Effector memory CD4-positive, alpha-beta T cell (primary cell): ENCODE results near the gene SHB.

Experiments used
- DNase-seq, 3 donors: peaks; one replicate each; pipeline ENCODE4 v3.0.0-alpha.2; 2020
- H3K27ac ChIP-seq: 2 replicates; pipeline ENCODE4 v1.7.0; 2013; ENCODE audit warnings: mild to moderate bottlenecking, low read length, moderate library complexity; ENCODE audit not compliant: insufficient read depth, poor library complexity, severe bottlenecking
- H3K27me3 ChIP-seq: replicated peaks from 2 replicates; pipeline ENCODE4 v1.7.0; 2013; ENCODE audit warnings: mild to moderate bottlenecking, low read length; ENCODE audit not compliant: insufficient read depth, control insufficient read depth, poor library complexity, severe bottlenecking
- H3K36me3 ChIP-seq: 2 replicates; pipeline ENCODE4 v1.7.0; 2013; ENCODE audit warnings: mild to moderate bottlenecking, low read length, moderate library complexity; ENCODE audit not compliant: control insufficient read depth, insufficient read depth
- H3K4me1 ChIP-seq: 2 replicates; pipeline ENCODE4 v1.7.0; 2013; ENCODE audit warnings: low read length, mild to moderate bottlenecking; ENCODE audit not compliant: control insufficient read depth, insufficient read depth, poor library complexity, severe bottlenecking
- H3K4me3 ChIP-seq: 2 replicates; pipeline ENCODE4 v1.7.0; 2013; ENCODE audit warnings: low read length, low read depth, mild to moderate bottlenecking; ENCODE audit not compliant: insufficient read depth, poor library complexity, severe bottlenecking
- H3K9me3 ChIP-seq: 2 replicates; pipeline ENCODE4 v1.7.0; 2013; ENCODE audit warnings: mild to moderate bottlenecking, low read length, moderate library complexity; ENCODE audit not compliant: control insufficient read depth

The SHB gene

DNA sequence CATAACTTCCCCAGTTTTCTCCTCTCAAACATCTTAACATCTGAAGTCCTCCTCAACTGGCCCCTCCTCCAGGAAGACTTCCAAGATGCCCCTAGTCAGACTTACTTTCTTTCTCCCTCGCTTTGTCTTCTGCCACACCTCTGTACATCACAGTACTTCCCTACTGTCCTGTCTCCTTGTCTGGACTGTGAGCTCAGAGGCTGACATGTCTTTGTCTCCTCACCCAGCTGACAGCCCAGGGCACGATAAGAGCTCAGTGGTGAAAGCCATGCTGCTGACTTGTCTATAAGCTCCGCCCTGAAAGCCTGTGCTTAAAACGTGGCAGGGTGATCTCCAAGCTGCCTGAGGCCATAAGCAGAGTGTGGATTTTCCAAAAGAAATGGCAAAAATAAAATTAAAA lies 132.1 kb downstream of the SHB start:
- DNase-seq: no peak
- Histone ChIP-seq H3K36me3 (no peaks in the 10 kb centered on the region), H3K4me1 (no peaks in the 10 kb centered on the region), H3K27me3 (no peaks in the 10 kb centered on the region), H3K4me3 (no peak overlapping the region), H3K27ac (no peak overlapping the region), H3K9me3 (no peaks in the 10 kb centered on the region)

DNA sequence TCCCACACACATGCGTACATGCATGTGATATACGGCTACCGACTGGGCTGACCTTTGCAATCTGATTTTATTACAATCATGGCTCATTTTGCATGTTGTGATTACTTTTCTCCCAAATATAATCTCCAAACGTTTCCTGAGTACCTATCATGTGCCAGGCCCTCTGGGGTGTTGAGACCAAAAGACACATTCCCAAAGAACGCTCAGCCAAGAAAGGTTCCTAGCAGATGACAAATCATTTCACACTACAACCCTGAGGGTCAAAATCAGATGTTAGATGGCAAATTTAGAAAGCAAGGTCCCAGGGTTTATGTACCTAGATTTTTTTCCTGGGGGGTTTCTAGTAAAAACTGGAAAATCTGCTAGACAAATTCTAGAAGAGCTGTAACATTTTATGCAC lies 132.7 kb downstream of the SHB start:
- Histone ChIP-seq H3K36me3 (no peaks in the 10 kb centered on the region), H3K9me3 (no peaks in the 10 kb centered on the region), H3K27ac (no peak overlapping the region), H3K27me3 (no peaks in the 10 kb centered on the region), H3K4me3 (no peak overlapping the region), H3K4me1 (no peaks in the 10 kb centered on the region)
- no peak for DNase-seq

DNA sequence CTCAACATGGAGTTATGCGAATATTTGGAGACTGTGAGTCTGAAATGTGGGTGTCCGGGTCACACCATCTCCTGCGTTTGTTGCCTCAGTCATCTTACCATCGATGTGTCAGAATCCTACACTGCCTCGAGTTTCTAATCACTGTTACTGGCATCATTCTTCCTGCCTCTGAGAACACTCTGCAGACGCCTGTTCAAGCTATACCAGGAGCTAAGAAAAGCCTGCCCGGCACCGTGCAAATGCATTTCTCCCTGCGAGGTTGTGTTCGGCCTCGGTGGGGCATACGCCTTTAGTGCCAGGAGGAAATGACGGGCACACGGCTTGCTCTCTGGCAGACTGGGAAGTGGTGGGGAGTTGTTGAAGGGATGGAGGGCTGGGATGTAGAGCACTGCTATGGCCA lies 133.9 kb downstream of the SHB start:
- Histone ChIP-seq H3K4me1 (no peaks in the 10 kb centered on the region), H3K9me3 (no peaks in the 10 kb centered on the region), H3K4me3 (no peak overlapping the region), H3K36me3 (no peaks in the 10 kb centered on the region), H3K27ac (no peak overlapping the region), H3K27me3 (no peaks in the 10 kb centered on the region)
- DNase-seq: no peak

DNA sequence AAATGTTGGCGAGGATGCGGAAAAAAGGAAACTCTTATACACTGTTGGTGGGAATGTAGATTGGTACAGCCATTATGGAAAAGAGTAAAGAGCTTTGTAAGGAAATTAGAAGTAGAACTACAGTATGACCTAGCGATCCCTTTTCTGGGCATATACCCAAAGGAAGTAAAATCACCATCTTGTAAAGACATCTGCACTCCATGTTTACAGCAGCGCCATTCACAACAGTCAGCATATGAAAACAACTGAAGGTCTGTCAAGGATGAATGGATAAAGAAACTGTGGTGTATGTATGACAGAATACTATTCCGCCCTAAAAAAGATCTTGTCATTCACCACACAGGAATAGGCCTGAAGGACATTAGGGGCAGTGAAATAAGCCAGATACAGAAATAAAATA lies 137.4 kb downstream of the SHB start:
- H3K36me3 ChIP-seq: no peaks in the 10 kb centered on the region
- H3K27me3 ChIP-seq: no peaks in the 10 kb centered on the region
- DNase-seq: no peak
- no peaks in the 10 kb centered on the region for H3K4me1 ChIP-seq
- no peak overlapping the region for H3K4me3 ChIP-seq
- H3K27ac ChIP-seq: no peak overlapping the region
- no peaks in the 10 kb centered on the region for H3K9me3 ChIP-seq

DNA sequence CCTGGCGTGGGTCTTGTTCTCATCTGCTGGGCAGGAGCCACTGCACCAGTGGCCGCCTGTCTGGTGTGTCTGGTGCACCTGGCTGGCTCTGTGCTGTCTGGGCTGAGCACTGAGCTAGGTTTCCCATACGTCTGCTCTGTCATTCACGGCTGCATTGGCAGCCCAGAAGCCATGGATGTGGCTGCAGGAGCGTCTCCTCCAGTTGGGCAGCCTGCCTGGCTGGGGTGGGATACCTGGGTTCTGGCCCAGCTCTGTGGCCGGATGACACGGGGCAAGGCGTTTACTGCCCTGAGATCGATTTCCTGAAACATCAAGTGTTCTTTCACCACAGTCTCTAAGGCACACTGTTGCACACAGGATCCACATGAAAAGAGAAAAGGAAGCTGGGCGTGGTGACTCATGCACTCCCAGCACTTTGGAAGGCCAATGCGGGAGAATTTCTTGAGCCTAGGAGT lies 139.6 kb downstream of the SHB start:
- no peak overlapping the region for H3K4me3 ChIP-seq
- no peaks in the 10 kb centered on the region for H3K9me3 ChIP-seq
- H3K27me3 ChIP-seq: no peaks in the 10 kb centered on the region
- H3K27ac ChIP-seq: no peak overlapping the region
- H3K4me1 ChIP-seq: no peaks in the 10 kb centered on the region
- no peaks in the 10 kb centered on the region for H3K36me3 ChIP-seq
- no peak for DNase-seq

DNA sequence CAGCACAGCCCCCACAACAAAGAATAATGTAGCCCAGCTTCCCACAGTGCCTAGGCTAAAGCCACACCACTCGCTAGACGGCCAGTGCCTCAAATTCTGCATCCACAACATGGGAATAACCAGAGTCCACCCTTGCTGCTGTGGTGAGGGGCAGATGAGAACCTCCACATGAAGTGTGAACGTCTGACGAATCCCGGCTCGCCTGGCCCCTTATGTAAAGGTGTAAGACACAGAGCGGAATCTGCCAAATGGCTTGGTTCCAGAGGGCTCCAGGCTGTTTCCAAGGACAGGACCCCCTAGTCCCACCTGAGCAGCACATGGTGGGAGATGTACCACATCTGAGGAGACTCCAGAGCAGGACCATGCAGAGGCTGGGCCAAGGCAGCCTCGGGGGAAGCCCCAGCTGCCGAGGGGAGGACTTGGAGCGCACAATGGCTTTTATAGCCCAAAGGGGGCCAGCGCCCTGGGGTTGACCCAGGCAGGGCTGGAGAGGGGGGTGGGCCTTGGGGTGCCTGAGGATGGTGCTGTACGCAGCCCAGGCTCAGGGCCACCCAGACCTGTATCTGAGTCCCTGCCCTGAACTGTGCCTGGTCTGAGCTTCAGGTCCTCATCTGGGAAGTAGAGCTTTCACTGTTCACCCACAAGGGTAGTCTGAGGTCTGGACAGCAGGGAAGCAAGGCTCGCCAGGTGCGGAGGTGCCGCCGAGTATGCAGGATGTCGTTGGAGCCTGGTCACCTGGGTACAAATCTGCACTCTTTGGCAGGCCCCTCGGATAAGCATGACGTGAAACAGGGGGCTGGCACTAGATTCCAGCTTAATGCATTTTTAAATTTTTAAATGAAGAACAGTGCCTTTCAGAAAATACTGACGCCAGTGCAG lies 140.2 kb downstream of the SHB start:
- H3K36me3 ChIP-seq: no peaks in the 10 kb centered on the region
- no peaks in the 10 kb centered on the region for H3K4me1 ChIP-seq
- DNase-seq: no peak
- no peaks in the 10 kb centered on the region for H3K27me3 ChIP-seq
- no peak overlapping the region for H3K27ac ChIP-seq
- no peaks in the 10 kb centered on the region for H3K9me3 ChIP-seq
- no peak overlapping the region for H3K4me3 ChIP-seq

DNA sequence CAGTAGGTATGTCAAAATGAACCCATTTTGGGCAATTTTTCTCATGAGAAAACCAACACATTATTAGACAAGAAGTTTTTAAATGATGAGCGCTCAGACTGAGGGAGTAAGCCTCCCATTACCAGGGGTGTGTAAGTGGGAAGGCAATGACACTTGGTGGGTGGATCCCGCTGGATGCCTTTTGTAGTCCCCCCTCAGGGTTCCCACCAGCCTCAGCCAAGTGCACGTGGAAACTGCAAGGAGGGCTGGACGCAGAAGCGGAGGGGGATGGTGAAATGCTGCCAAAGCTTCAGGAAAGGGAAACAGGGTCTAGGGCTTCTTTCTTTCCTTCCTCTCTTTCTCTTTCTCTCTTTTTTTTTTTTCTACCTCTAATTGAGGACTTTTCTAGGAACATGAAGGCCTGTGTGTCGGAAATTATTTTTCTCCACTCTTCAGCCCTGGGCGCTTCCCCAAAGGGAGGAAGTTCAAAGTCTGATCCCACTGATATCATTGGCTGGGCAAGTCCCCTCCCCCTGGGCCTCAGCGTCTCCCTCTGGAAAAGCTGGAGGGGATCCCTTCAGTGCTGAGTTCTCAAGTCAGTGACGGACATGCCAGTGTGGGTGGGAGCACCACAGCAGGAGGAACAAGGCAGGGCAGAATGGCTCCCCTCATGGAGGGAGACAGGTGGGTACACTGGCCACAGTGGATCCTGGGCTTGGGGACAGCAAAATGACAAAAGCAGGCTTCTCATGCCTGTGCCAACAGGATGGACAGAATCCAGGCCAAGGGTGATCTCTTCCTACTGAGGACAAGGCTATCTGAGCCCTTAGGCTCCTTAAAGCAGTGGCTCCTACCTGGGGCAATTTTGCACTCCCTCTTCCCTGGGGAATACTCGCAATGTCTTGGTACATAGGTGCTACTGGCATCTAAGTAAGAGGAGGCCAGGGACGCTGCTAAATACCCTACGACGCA lies 141.2 kb downstream of the SHB start:
- Histone ChIP-seq H3K27me3 (no peaks in the 10 kb centered on the region), H3K4me1 (no peaks in the 10 kb centered on the region), H3K36me3 (no peaks in the 10 kb centered on the region), H3K4me3 (no peak overlapping the region), H3K9me3 (no peaks in the 10 kb centered on the region), H3K27ac (no peak overlapping the region)
- no peak for DNase-seq

DNA sequence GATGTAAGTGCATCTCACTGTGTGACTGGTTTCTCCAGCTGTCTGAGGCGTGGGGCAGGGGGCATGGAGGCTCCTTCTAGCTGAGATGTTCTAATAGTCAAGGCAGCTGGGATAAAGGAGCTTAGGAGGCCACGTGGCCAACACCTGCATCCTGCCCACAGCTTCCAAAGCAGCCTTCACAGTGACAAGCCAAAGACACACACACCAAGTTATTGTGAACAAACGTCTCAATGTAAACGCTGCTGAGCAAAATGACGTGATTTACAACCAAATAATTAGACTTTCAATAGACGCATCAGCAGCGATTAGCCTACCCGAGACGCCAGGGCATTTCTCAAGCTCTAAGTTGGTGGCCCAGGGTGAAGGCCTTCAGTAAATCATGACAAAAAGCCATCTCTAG lies 141.9 kb downstream of the SHB start:
- no peak overlapping the region for H3K4me3 ChIP-seq

DNA sequence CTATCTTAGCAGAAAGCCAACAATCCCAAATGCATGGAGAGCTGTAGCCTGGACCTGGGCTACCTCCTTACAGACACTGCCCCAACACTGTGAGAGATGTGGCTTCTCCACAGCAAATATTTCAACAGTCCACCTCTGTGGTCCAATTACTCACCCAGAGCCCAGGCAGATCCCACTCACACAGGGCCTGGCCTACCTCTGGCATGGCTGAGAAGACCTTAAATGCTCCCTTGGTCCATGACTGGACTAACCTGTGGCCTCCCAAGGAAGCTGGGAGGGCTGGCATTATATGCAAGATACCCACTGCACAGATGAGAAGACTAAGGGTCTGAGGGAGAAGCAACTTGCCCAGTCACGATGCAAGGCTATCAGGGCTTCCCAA lies 142.3 kb downstream of the SHB start:
- no peaks in the 10 kb centered on the region for H3K27me3 ChIP-seq
- H3K9me3 ChIP-seq: no peaks in the 10 kb centered on the region
- H3K4me1 ChIP-seq: no peaks in the 10 kb centered on the region
- DNase-seq: no peak
- no peak overlapping the region for H3K27ac ChIP-seq
- no peaks in the 10 kb centered on the region for H3K36me3 ChIP-seq
- H3K4me3 ChIP-seq: no peak overlapping the region

More for the DNA sequence above, 141.9 kb downstream of the SHB start:
- Histone ChIP-seq H3K27me3 (no peaks in the 10 kb centered on the region), H3K4me1 (no peaks in the 10 kb centered on the region), H3K36me3 (no peaks in the 10 kb centered on the region), H3K27ac (no peak overlapping the region), H3K9me3 (no peaks in the 10 kb centered on the region)
- DNase-seq: no peak
